H1 (cell line): ENCODE measurements around the gene MESD. TPM values are rescaled to one million over a fixed set of nuclear protein-coding genes. Genes with fewer than 3 reads are reported as not detected.

ENCODE experiments used
- CTCF ChIA-PET: fragments of 300-600 bp; sonication (Branson Sonifier 250); formaldehyde crosslinking; loops from one replicate; lab custom pipeline; 2021; ENCODE audit not compliant: partially characterized antibody; lab: Charles Lee
- POLR2A ChIA-PET: fragments of 300-600 bp; sonication (Branson Sonifier 250); formaldehyde crosslinking; loops from one replicate; lab custom pipeline; 2021; ENCODE audit warnings: inconsistent platforms; ENCODE audit not compliant: partially characterized antibody; lab: Charles Lee
- DNase-seq, 2 experiments: peaks; one replicate each; pipeline versions ENCODE4 v3.0.0 to v3.0.0-alpha.2; 2010 to 2022; ENCODE audit warnings: low spot score in 2 of 2, low read depth in 1 of 2, mixed read lengths in 1 of 2
- FAIRE-seq: peaks from 2 replicates; lab custom pipeline; 2011; peaks lifted over from hg19 to GRCh38; lab: Jason Lieb, UNC
- H2AFZ ChIP-seq: 2 replicates; pipeline ENCODE4 v1.8.1; 2012; ENCODE audit warnings: low read length, inconsistent platforms
- H2AK5ac ChIP-seq: 2 replicates; pipeline ENCODE4 v1.6.1; 2013; ENCODE audit warnings: low read depth, low read length
- H2BK120ac ChIP-seq: replicated peaks from 2 replicates; pipeline ENCODE3; 2013; ENCODE audit warnings: low read depth, low read length, inconsistent platforms
- H2BK12ac ChIP-seq: 2 replicates; pipeline ENCODE4 v1.6.1; 2013; ENCODE audit warnings: low read depth, low read length
- H2BK15ac ChIP-seq: 2 replicates; pipeline ENCODE4 v1.6.1; 2013; ENCODE audit warnings: low read length
- H2BK20ac ChIP-seq: 2 replicates; pipeline ENCODE4 v1.6.1; 2013; ENCODE audit warnings: low read length
- H2BK5ac ChIP-seq: 2 replicates; pipeline ENCODE4 v1.6.1; 2013; ENCODE audit warnings: low read depth, low read length
- H3K14ac ChIP-seq: 2 replicates; pipeline ENCODE4 v1.6.1; 2013; ENCODE audit warnings: inconsistent platforms; ENCODE audit not compliant: insufficient read length
- H3K18ac ChIP-seq: 2 replicates; pipeline ENCODE4 v1.6.1; 2013; ENCODE audit warnings: low read length; ENCODE audit errors: extremely low read depth
- H3K23ac ChIP-seq: 2 replicates; pipeline ENCODE4 v1.6.1; 2013; ENCODE audit warnings: inconsistent platforms; ENCODE audit not compliant: insufficient read length
- H3K23me2 ChIP-seq: 2 replicates; pipeline ENCODE4 v1.6.1; 2013; ENCODE audit warnings: low read depth, low read length
- H3K27ac ChIP-seq: 2 replicates; pipeline ENCODE4 v1.6.1; 2011; ENCODE audit warnings: low read depth, low read length, inconsistent platforms
- H3K27me3 ChIP-seq, 4 experiments: replicated peaks in 1 of 4; 1 replicate in 1 of 4; 2 replicates in 3 of 4; pipeline versions ENCODE4 v1.6.1 to v1.8.1; 2011 to 2013; ENCODE audit warnings: low read length in 3 of 4, mild to moderate bottlenecking in 3 of 4, inconsistent platforms in 2 of 4, mixed read lengths in 2 of 4, moderate library complexity in 1 of 4; ENCODE audit not compliant: control insufficient read depth in 3 of 4, insufficient read depth in 3 of 4; ENCODE audit errors: extremely low read depth in 1 of 4
- H3K36me3 ChIP-seq, 4 experiments: 2 replicates each; pipeline versions ENCODE4 v1.6.1 to v1.8.1; 2011 to 2013; ENCODE audit warnings: mild to moderate bottlenecking in 4 of 4, low read length in 3 of 4, moderate library complexity in 2 of 4, control low read depth in 1 of 4, inconsistent platforms in 1 of 4; ENCODE audit not compliant: insufficient read depth in 4 of 4, control insufficient read depth in 2 of 4
- H3K4ac ChIP-seq: replicated peaks from 2 replicates; pipeline ENCODE3; 2013; ENCODE audit warnings: low read length, low read depth, mixed read lengths, inconsistent platforms; ENCODE audit not compliant: insufficient read length
- H3K4me1 ChIP-seq, 4 experiments: replicated peaks in 1 of 4; 1 replicate in 1 of 4; 2 replicates in 3 of 4; pipeline versions ENCODE4 v1.6.1 to v1.8.1; 2011 to 2013; ENCODE audit warnings: low read length in 3 of 4, inconsistent platforms in 2 of 4, mixed read lengths in 1 of 4; ENCODE audit not compliant: insufficient read depth in 4 of 4, control insufficient read depth in 3 of 4
- H3K4me2 ChIP-seq, 2 experiments: 2 replicates each; pipeline versions ENCODE4 v1.6.1 to v1.8.1; 2011 to 2013; ENCODE audit warnings: low read depth in 2 of 2, low read length in 2 of 2, control low read depth in 1 of 2, inconsistent platforms in 1 of 2, mild to moderate bottlenecking in 1 of 2; ENCODE audit not compliant: insufficient read depth in 1 of 2
- H3K4me3 ChIP-seq, 4 experiments: fragments of 200-600, 300-600 bp in 1 of 4; sonication (generic), shearing (Covaris generic), sonication (Bioruptor Twin) in 1 of 4; 2 replicates each; pipeline versions ENCODE4 v1.5.1 to v1.8.1; 2011 to 2016; ENCODE audit warnings: low read length in 4 of 4, low read depth in 3 of 4, control low read depth in 2 of 4, inconsistent platforms in 2 of 4, mild to moderate bottlenecking in 2 of 4, mixed read lengths in 1 of 4, moderate library complexity in 1 of 4; ENCODE audit not compliant: insufficient read depth in 2 of 4; ENCODE audit errors: extremely low read depth in 1 of 4
- H3K56ac ChIP-seq: replicated peaks from 2 replicates; pipeline ENCODE3; 2013; ENCODE audit warnings: low read depth, mild to moderate bottlenecking, mixed read lengths, low read length, inconsistent platforms; ENCODE audit not compliant: insufficient read length
- H3K79me1 ChIP-seq: 2 replicates; pipeline ENCODE4 v1.6.1; 2013; ENCODE audit warnings: low read depth, low read length, control low read depth
- H3K79me2 ChIP-seq, 2 experiments: 2 replicates each; pipeline versions ENCODE4 v1.6.1 to v1.8.1; 2012 to 2013; ENCODE audit warnings: low read length in 2 of 2, mild to moderate bottlenecking in 2 of 2, inconsistent platforms in 1 of 2; ENCODE audit not compliant: insufficient read depth in 2 of 2, control insufficient read depth in 1 of 2
- H3K9ac ChIP-seq, 4 experiments: replicated peaks in 1 of 4; 1 replicate in 1 of 4; 2 replicates in 3 of 4; pipeline versions ENCODE4 v1.6.1 to v1.8.1; 2011 to 2013; ENCODE audit warnings: low read depth in 3 of 4, low read length in 3 of 4, control low read depth in 2 of 4, mild to moderate bottlenecking in 2 of 4, moderate library complexity in 2 of 4, inconsistent platforms in 1 of 4; ENCODE audit errors: extremely low read depth in 1 of 4
- H3K9me3 ChIP-seq, 2 experiments: 2 replicates each; pipeline versions ENCODE4 v1.6.1 to v1.8.1; 2012 to 2013; ENCODE audit warnings: mild to moderate bottlenecking in 2 of 2, moderate library complexity in 2 of 2, control low read depth in 1 of 2, inconsistent platforms in 1 of 2, low read depth in 1 of 2, low read length in 1 of 2, mixed read lengths in 1 of 2; ENCODE audit not compliant: insufficient read depth in 2 of 2
- H4K20me1 ChIP-seq, 2 experiments: replicated peaks in 1 of 2; 2 replicates each; pipeline versions ENCODE3 to v1.8.1; 2011 to 2013; ENCODE audit warnings: inconsistent platforms in 2 of 2, low read length in 2 of 2, mild to moderate bottlenecking in 1 of 2; ENCODE audit not compliant: insufficient read depth in 2 of 2, control insufficient read depth in 1 of 2
- H4K5ac ChIP-seq: 2 replicates; pipeline ENCODE4 v1.6.1; 2013; ENCODE audit warnings: low read length, low read depth, mixed read lengths, inconsistent platforms; ENCODE audit not compliant: insufficient read length
- H4K8ac ChIP-seq: 2 replicates; pipeline ENCODE4 v1.8.0; 2013; ENCODE audit warnings: mild to moderate bottlenecking, moderate library complexity, low read length, inconsistent platforms; ENCODE audit not compliant: insufficient read depth; ENCODE audit errors: extremely low read depth
- H4K91ac ChIP-seq: replicated peaks from 2 replicates; pipeline ENCODE3; 2013; ENCODE audit warnings: low read length, mixed read lengths, inconsistent platforms; ENCODE audit not compliant: insufficient read length
- ASH2L ChIP-seq: fragments of 200-600, 300-600 bp; sonication (generic); IDR thresholded peaks from one replicate; pipeline ENCODE4 v1.7.1; 2017; ENCODE audit warnings: low read length
- BCL11A ChIP-seq, 2 experiments: IDR thresholded peaks; one replicate each; pipeline ENCODE4 v1.6.1; 2011; ENCODE audit warnings: low read depth in 2 of 2, low read length in 2 of 2, mild to moderate bottlenecking in 2 of 2
- CHD2 ChIP-seq: IDR thresholded peaks from 2 replicates; pipeline ENCODE4 v1.6.1; 2012; ENCODE audit warnings: low read length, improper control_type of control experiment
- EZH2 ChIP-seq: fragments of 200-600 bp; sonication (generic); IDR thresholded peaks from 2 replicates; pipeline ENCODE4 v1.7.1; 2012; ENCODE audit warnings: low read depth, mild to moderate bottlenecking, moderate library complexity, low read length, inconsistent platforms; ENCODE audit not compliant: severe bottlenecking
- KDM1A ChIP-seq: fragments of 200-600, 300-600 bp; sonication (generic); IDR thresholded peaks from 2 replicates; pipeline ENCODE4 v1.7.1; 2016; ENCODE audit warnings: mild to moderate bottlenecking, low read length, borderline replicate concordance
- KDM4A ChIP-seq: IDR thresholded peaks from one replicate; pipeline ENCODE4 v1.7.1; 2012; ENCODE audit warnings: low read depth, mild to moderate bottlenecking, moderate library complexity, low read length, inconsistent platforms; ENCODE audit not compliant: severe bottlenecking
- POU5F1 ChIP-seq: IDR thresholded peaks from 2 replicates; pipeline ENCODE4 v1.6.1; 2011; ENCODE audit warnings: low read depth, mild to moderate bottlenecking, low read length, moderate library complexity
- SIN3A ChIP-seq, 2 experiments: IDR thresholded peaks in 1 of 2; conservative IDR thresholded peaks in 1 of 2; 2 replicates each; pipeline ENCODE4 v1.6.1; 2011 to 2012; ENCODE audit warnings: low read length in 2 of 2, improper control_type of control experiment in 1 of 2, low read depth in 1 of 2, mild to moderate bottlenecking in 1 of 2
- SUZ12 ChIP-seq: fragments of 200-600 bp; sonication (generic); IDR thresholded peaks from 2 replicates; pipeline ENCODE4 v1.6.1; 2012; ENCODE audit warnings: mild to moderate bottlenecking, inconsistent platforms, low read length, moderate library complexity, mixed read lengths
- WGBS, 2 experiments: shearing (Covaris generic) in 1 of 2; methylation state at CpG; one replicate each; pipeline versions ENCODE4 v1.1.6 to v1.1.7; 2013 to 2015; ENCODE audit warnings: low lambda C conversion rate in 2 of 2, mixed read lengths in 2 of 2, inconsistent platforms in 1 of 2, low coverage in 1 of 2, missing lambda C conversion rate in 1 of 2; ENCODE audit not compliant: insufficient replicate concordance in 2 of 2, insufficient coverage in 1 of 2, insufficient read length in 1 of 2; ENCODE audit errors: extremely low coverage in 1 of 2, missing lambda C conversion rate in 1 of 2; 5-methylcytosine and 5-hydroxymethylcytosine counted together
- polyA plus RNA-seq, 7 experiments: library from polyadenylated mRNA; depleted of rRNA in 3 of 7; stranded (reverse) in 5 of 7; unstranded in 2 of 7; fragments of >200 nt in 5 of 7; fragments of 200-250 nt in 2 of 7; gene quantifications; 1 replicate in 5 of 7; 2 replicates in 1 of 7; 4 replicates in 1 of 7; pipeline versions ENCODE4 v1.2.1 to v1.2.3, GENCODE V29; 2011 to 2013; ENCODE audit warnings: missing spikeins in 2 of 7, mixed read lengths in 2 of 7
- total RNA-seq: library from RNA; stranded (reverse); fragmentation: NEBNext Ultra II Directional; extraction: Animal tissue kit (Norgen Biotek cat#: 25700); gene quantifications from 2 replicates; pipeline ENCODE4 v1.2.1, GENCODE V29; 2021
- TF ChIP-seq, protein P1 (sequence below): IDR thresholded peaks from 2 replicates; pipeline ENCODE4 v1.6.1; 2011; ENCODE audit warnings: low read depth, mild to moderate bottlenecking, low read length; ENCODE audit not compliant: insufficient read depth
- TF ChIP-seq, protein P2 (sequence below): IDR thresholded peaks from 2 replicates; pipeline ENCODE4 v1.6.1; 2011; ENCODE audit warnings: low read length, improper control_type of control experiment

The MESD gene
- total and polyA plus RNA-seq, 2 of the 8 experiments (the other 6 are each of a cell fraction or from before 2014, with no cell fraction given) = 11.0 to 28.3 TPM

DNA sequence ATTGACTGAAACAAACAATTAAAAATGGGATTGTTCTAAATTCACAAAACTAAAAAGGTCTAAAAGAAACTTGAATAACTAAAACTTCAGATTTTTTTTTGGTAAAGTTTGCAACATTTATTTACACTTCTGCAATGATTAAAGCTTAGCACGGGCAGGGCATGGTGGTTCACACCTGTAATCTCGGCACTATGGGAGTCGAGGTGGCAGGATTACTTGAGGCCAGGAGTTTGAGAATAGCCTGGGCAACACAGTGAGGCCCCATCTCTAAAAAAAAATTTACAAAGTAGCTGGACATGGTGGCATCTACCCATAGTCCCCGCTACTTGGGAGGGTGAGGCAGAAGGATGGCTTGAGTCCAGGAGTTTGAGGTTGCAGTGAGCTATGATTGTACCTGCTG lies 42.7 kb upstream of the MESD start:
- Histone ChIP-seq H3K27me3 (no peaks in the 10 kb centered on the region), H3K18ac (no peak overlapping the region; the same call in 1 of the 2 replicates), H4K20me1 (no peaks in the 10 kb centered on the region), H4K91ac (no peak overlapping the region), H3K79me1 (no peaks in the 10 kb centered on the region), H4K5ac (no peak overlapping the region), H2BK120ac (no peak overlapping the region), H3K56ac (no peak overlapping the region), H3K36me3 (no peaks in the 10 kb centered on the region), H2BK5ac (no peak overlapping the region), H3K4me2 (no peak overlapping the region), H4K8ac (no peak overlapping the region), H3K9ac (no peak overlapping the region), H2BK20ac (no peak overlapping the region), H2AK5ac (no peak overlapping the region), H3K23ac (no peak overlapping the region), H3K23me2 (no peaks in the 10 kb centered on the region), H2BK15ac (no peak overlapping the region), H3K4me1 (0 out of 7 replicates have a peak, but pooled peaks cover 0 to 3% (median 0%) of the 10 kb centered on the region in 4 experiments), H3K79me2 (no peaks in the 10 kb centered on the region), H3K27ac (no peak overlapping the region), H3K4me3 (no peak overlapping the region), H3K14ac (no peak overlapping the region), H2AFZ (no peak overlapping the region), H2BK12ac (no peak overlapping the region), H3K9me3 (peaks cover 6 to 7% of the 10 kb centered on the region in 2 experiments), H3K4ac (no peak overlapping the region)
- 92% methylated on average over 4 of the region's 4 CpGs; no CpG with 5 or more reads in 1 of the 2 experiments for WGBS, 2 experiments
- CTCF ChIA-PET = interaction anchor here (1.0 to 1.4 kb wide), 4 partner anchors 16 to 234 kb away, joined by 3 to 4 read pairs (median 3); no protein-coding TSS in a partner anchor
- no peak for DNase-seq
- FAIRE-seq = no peak
- POLR2A ChIA-PET = interaction anchor here (0.7 kb wide), 1 partner anchor 17 kb away, joined by 5 read pairs; no protein-coding TSS in a partner anchor
- TF ChIP-seq CHD2 (no peak), SUZ12 (no peak), SIN3A (conservative IDR thresholded peaks at IDR 0.05 in 1 of 2, IDR thresholded peaks at IDR 0.05 in 1 of 2; ENCODE audit: low read depth in 1 of 2, low read length in 2 of 2) (no peak), EZH2 (no peak), ASH2L (no peak), KDM4A (no peak), KDM1A (no peak), BCL11A (IDR thresholded peaks at IDR 0.05; ENCODE audit: low read depth in 2 of 2, low read length in 2 of 2) (no peak), POU5F1 (no peak)
- TF ChIP-seq, protein P1, sequence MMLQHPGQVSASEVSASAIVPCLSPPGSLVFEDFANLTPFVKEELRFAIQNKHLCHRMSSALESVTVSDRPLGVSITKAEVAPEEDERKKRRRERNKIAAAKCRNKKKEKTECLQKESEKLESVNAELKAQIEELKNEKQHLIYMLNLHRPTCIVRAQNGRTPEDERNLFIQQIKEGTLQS = no peak
- TF ChIP-seq, protein P2, sequence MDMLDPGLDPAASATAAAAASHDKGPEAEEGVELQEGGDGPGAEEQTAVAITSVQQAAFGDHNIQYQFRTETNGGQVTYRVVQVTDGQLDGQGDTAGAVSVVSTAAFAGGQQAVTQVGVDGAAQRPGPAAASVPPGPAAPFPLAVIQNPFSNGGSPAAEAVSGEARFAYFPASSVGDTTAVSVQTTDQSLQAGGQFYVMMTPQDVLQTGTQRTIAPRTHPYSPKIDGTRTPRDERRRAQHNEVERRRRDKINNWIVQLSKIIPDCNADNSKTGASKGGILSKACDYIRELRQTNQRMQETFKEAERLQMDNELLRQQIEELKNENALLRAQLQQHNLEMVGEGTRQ = no peak
